CD14-positive monocyte (primary cell): ENCODE results near the gene GASK1A. TPM values are rescaled to one million over a fixed set of nuclear protein-coding genes. Genes with fewer than 3 reads are reported as not detected.

Source experiments
- DNase-seq, 3 donors: peaks; one replicate each; pipeline ENCODE4 v3.0.0-alpha.2; 2011 to 2022
- H2AFZ ChIP-seq: 2 replicates; pipeline ENCODE4 v1.6.0; 2012; ENCODE audit warnings: mild to moderate bottlenecking, low read depth, low read length, inconsistent platforms; ENCODE audit not compliant: insufficient read depth, poor library complexity, severe bottlenecking
- H3K27ac ChIP-seq, 2 donors: 1 replicate in 1 of 2; 2 replicates in 1 of 2; pipeline ENCODE4 v1.5.1; 2012 to 2013; ENCODE audit warnings: low read length in 2 of 2, control low read depth in 1 of 2, inconsistent platforms in 1 of 2, low read depth in 1 of 2, mild to moderate bottlenecking in 1 of 2
- H3K27me3 ChIP-seq, 2 donors: one replicate each; pipeline versions ENCODE4 v1.6.0 to v1.6.1; 2011 to 2013; ENCODE audit warnings: low read length in 2 of 2; ENCODE audit not compliant: control insufficient read depth in 2 of 2, insufficient read depth in 2 of 2
- H3K36me3 ChIP-seq, 2 donors: replicated peaks in 1 of 2; 1 replicate in 1 of 2; 2 replicates in 1 of 2; pipeline versions ENCODE4 v1.5.1 to v1.6.1; 2012 to 2013; ENCODE audit warnings: low read length in 2 of 2, control low read depth in 1 of 2, inconsistent platforms in 1 of 2, mild to moderate bottlenecking in 1 of 2; ENCODE audit not compliant: insufficient read depth in 2 of 2, control insufficient read depth in 1 of 2
- H3K4me1 ChIP-seq, 2 donors: 1 replicate in 1 of 2; 2 replicates in 1 of 2; pipeline versions ENCODE4 v1.5.1 to v1.6.1; 2012 to 2013; ENCODE audit warnings: low read length in 2 of 2, control low read depth in 1 of 2, inconsistent platforms in 1 of 2, mild to moderate bottlenecking in 1 of 2, moderate library complexity in 1 of 2; ENCODE audit not compliant: insufficient read depth in 2 of 2, control insufficient read depth in 1 of 2
- H3K4me2 ChIP-seq: replicated peaks from 2 replicates; pipeline ENCODE3; 2012; ENCODE audit warnings: low read length, moderate library complexity, mild to moderate bottlenecking; ENCODE audit not compliant: poor library complexity, severe bottlenecking; ENCODE audit errors: extremely low read depth
- H3K4me3 ChIP-seq, 3 experiments: fragments of 200-600 bp in 1 of 3; sonication (generic) in 1 of 3; replicated peaks in 1 of 3; 1 replicate in 2 of 3; 2 replicates in 1 of 3; pipeline ENCODE4 v1.5.1; 2011 to 2013; ENCODE audit warnings: low read length in 3 of 3, mild to moderate bottlenecking in 3 of 3, control low read depth in 2 of 3, low read depth in 2 of 3, inconsistent platforms in 1 of 3, moderate library complexity in 1 of 3
- H3K79me2 ChIP-seq: 2 replicates; pipeline ENCODE4 v1.6.0; 2012; ENCODE audit warnings: mild to moderate bottlenecking, control low read depth, inconsistent platforms, low read length, moderate library complexity; ENCODE audit not compliant: insufficient read depth
- H3K9ac ChIP-seq: 2 replicates; pipeline ENCODE4 v1.6.0; 2017; ENCODE audit warnings: low read length, mild to moderate bottlenecking; ENCODE audit not compliant: insufficient read depth, poor library complexity, severe bottlenecking
- H3K9me3 ChIP-seq, 2 donors: replicated peaks in 1 of 2; 1 replicate in 1 of 2; 2 replicates in 1 of 2; pipeline versions ENCODE4 v1.5.1 to v1.6.1; 2012 to 2013; ENCODE audit warnings: low read length in 2 of 2, control low read depth in 1 of 2; ENCODE audit not compliant: control insufficient read depth in 1 of 2, insufficient read depth in 1 of 2
- H4K20me1 ChIP-seq: 2 replicates; pipeline ENCODE4 v1.6.0; 2012; ENCODE audit warnings: mild to moderate bottlenecking, low read length, control low read depth, moderate library complexity; ENCODE audit not compliant: insufficient read depth
- H3K27ac Mint-ChIP-seq, 7 donors: one replicate each; pipeline ENCODE4 v1.8.0; 2020; ENCODE audit warnings: mild to moderate bottlenecking in 7 of 7, mixed read lengths in 7 of 7, moderate library complexity in 6 of 7, inconsistent platforms in 2 of 7
- H3K27me3 Mint-ChIP-seq, 3 donors: one replicate each; pipeline ENCODE4 v1.8.0; 2021 to 2022; ENCODE audit warnings: low read depth in 3 of 3, mild to moderate bottlenecking in 3 of 3, mixed read lengths in 3 of 3, moderate library complexity in 3 of 3, inconsistent platforms in 1 of 3
- H3K36me3 Mint-ChIP-seq, 2 donors: one replicate each; pipeline ENCODE4 v1.8.0; 2020; ENCODE audit warnings: mixed read lengths in 2 of 2, inconsistent platforms in 1 of 2, mild to moderate bottlenecking in 1 of 2
- H3K4me1 Mint-ChIP-seq: one replicate; pipeline ENCODE4 v1.8.0; 2020; ENCODE audit warnings: mild to moderate bottlenecking, mixed read lengths
- H3K4me3 Mint-ChIP-seq, 2 donors: one replicate each; pipeline ENCODE4 v1.8.0; 2020; ENCODE audit warnings: mild to moderate bottlenecking in 2 of 2, mixed read lengths in 2 of 2, moderate library complexity in 1 of 2
- H3K9me3 Mint-ChIP-seq, 7 donors: one replicate each; pipeline ENCODE4 v1.8.0; 2020 to 2022; ENCODE audit warnings: mixed read lengths in 7 of 7, mild to moderate bottlenecking in 6 of 7, moderate library complexity in 6 of 7, inconsistent platforms in 2 of 7
- CTCF ChIP-seq: fragments of 200-600 bp; IDR thresholded peaks from one replicate; pipeline ENCODE4 v1.8.0; 2022; ENCODE audit warnings: antibody characterized with exemption, mild to moderate bottlenecking
- WGBS: methylation state at CpG from one replicate; pipeline ENCODE4 v1.1.5; 2013; ENCODE audit warnings: missing lambda C conversion rate; ENCODE audit not compliant: insufficient coverage; 5-methylcytosine and 5-hydroxymethylcytosine counted together
- intact Hi-C, 2 donors: fragments of 100-400 bp; cut with micrococcal nuclease; formaldehyde crosslinking; loops; one replicate each; pipeline versions ENCODE4 v1.15.0 to v1.15.1; 2023
- polyA plus RNA-seq, 3 donors: library from polyadenylated mRNA; depleted of rRNA in 1 of 3; unstranded in 2 of 3; stranded (reverse) in 1 of 3; fragments of 300-500 nt in 2 of 3; fragments of >200 nt in 1 of 3; fragmentation: Illumina TruSeq in 2 of 3; gene quantifications; 1 replicate in 2 of 3; 2 replicates in 1 of 3; pipeline ENCODE4 v1.2.3, GENCODE V29; 2012 to 2021

Gene GASK1A
- polyA plus RNA-seq, 3 donors = 0.13 TPM; not detected in 2

GRCh38 chr3:43079536-43080332 is 100.6 kb downstream of the GASK1A start:
- H3K79me2 ChIP-seq = no peaks in the 10 kb centered on the region
- 96% methylated on average over 30 of the region's 31 CpGs for WGBS
- no peak overlapping the region for H3K4me3 Mint-ChIP-seq
- peaks cover 3 to 18% (median 7%) of the 10 kb centered on the region in 7 donors for H3K9me3 Mint-ChIP-seq
- no peaks in the 10 kb centered on the region for H3K27me3 ChIP-seq
- no peaks in the 10 kb centered on the region for H3K4me1 Mint-ChIP-seq
- no peak for TF ChIP-seq CTCF
- no peak overlapping the region for H3K4me3 ChIP-seq
- no peak overlapping the region for H3K27ac ChIP-seq
- H3K9me3 ChIP-seq = no peaks in the 10 kb centered on the region
- no peaks in the 10 kb centered on the region for H4K20me1 ChIP-seq
- H3K27ac Mint-ChIP-seq = no peak overlapping the region
- H3K9ac ChIP-seq = no peak overlapping the region
- peaks cover 0 to 2% (median 0%) of the 10 kb centered on the region in 3 donors for H3K27me3 Mint-ChIP-seq
- no peak for DNase-seq
- H3K4me1 ChIP-seq = no peaks in the 10 kb centered on the region
- intact Hi-C loops = no loop called here
- peaks cover 0 to 13% of the 10 kb centered on the region in 2 donors for H3K36me3 ChIP-seq
- H2AFZ ChIP-seq = no peak overlapping the region
- H3K4me2 ChIP-seq = no peak overlapping the region
- H3K36me3 Mint-ChIP-seq = peaks cover 8 to 21% of the 10 kb centered on the region in 2 donors

DNA sequence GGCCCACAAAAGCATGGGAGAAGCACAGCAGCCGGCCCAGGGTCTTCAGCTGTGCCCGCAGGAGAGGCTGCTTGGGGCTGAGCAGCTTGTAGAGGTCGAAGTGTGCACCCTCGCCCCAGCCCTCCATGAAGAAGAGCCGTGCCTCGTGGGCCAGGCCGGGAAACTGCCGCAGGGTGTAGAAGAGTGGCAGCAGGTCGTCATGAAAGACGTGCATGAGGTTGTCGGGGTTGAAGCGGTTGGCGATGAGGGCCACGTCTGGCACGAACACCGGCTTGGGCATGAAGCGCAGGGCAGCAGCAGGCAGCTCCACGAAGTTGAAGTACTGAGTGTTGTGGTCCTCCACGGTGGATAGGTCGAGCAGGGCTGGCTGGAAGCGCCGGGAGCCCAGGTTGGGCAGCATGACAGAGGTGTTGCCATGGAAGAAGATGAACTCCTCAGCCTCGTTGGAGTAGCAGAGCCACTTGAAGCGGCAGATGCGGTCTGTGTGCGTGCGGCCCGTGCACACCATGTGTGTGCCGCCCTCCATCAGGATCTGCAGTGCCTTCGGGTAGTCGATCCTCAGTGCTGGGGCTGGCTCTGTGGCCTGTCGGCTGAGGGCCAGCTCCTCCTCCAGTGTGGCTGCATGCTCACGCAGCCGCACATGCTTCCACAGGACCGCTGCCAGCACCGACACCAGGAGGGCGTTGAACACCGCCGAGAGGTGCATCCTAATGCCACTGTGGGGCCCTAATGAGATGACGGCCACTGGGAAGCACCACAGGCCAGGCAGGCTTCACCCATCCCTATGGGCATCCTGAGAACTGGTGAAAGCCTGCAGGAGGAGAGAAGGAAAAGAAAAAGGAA is 101.8 kb downstream of the GASK1A start:
- H3K4me1 Mint-ChIP-seq = no peaks in the 10 kb centered on the region
- 96% methylated on average over 38 of the region's 40 CpGs for WGBS
- H3K27me3 Mint-ChIP-seq = peaks cover 0 to 2% (median 0%) of the 10 kb centered on the region in 3 donors
- Histone ChIP-seq H3K4me3 (no peak overlapping the region), H3K27ac (no peak overlapping the region), H3K4me1 (no peaks in the 10 kb centered on the region), H3K9ac (no peak overlapping the region), H3K27me3 (no peaks in the 10 kb centered on the region), H3K79me2 (no peaks in the 10 kb centered on the region), H3K9me3 (no peaks in the 10 kb centered on the region), H3K36me3 (peaks cover 0 to 13% of the 10 kb centered on the region in 2 donors), H2AFZ (no peak overlapping the region), H3K4me2 (no peak overlapping the region), H4K20me1 (no peaks in the 10 kb centered on the region)
- TF ChIP-seq CTCF = no peak
- DNase-seq = no peak
- intact Hi-C loops = no loop called here
- H3K9me3 Mint-ChIP-seq = peaks cover 3 to 20% (median 7%) of the 10 kb centered on the region in 7 donors
- H3K36me3 Mint-ChIP-seq = peaks cover 8 to 21% of the 10 kb centered on the region in 2 donors
- H3K4me3 Mint-ChIP-seq = no peak overlapping the region
- no peak overlapping the region for H3K27ac Mint-ChIP-seq
